ENCODE results near the gene SLC11A1. TPM values are rescaled to one million over a fixed set of nuclear protein-coding genes. Genes with fewer than 3 reads are reported as not detected.

The SLC11A1 gene
- total and polyA plus RNA-seq, 4 donors: 1.9 to 56.1 (median 22.1) TPM

DNA sequence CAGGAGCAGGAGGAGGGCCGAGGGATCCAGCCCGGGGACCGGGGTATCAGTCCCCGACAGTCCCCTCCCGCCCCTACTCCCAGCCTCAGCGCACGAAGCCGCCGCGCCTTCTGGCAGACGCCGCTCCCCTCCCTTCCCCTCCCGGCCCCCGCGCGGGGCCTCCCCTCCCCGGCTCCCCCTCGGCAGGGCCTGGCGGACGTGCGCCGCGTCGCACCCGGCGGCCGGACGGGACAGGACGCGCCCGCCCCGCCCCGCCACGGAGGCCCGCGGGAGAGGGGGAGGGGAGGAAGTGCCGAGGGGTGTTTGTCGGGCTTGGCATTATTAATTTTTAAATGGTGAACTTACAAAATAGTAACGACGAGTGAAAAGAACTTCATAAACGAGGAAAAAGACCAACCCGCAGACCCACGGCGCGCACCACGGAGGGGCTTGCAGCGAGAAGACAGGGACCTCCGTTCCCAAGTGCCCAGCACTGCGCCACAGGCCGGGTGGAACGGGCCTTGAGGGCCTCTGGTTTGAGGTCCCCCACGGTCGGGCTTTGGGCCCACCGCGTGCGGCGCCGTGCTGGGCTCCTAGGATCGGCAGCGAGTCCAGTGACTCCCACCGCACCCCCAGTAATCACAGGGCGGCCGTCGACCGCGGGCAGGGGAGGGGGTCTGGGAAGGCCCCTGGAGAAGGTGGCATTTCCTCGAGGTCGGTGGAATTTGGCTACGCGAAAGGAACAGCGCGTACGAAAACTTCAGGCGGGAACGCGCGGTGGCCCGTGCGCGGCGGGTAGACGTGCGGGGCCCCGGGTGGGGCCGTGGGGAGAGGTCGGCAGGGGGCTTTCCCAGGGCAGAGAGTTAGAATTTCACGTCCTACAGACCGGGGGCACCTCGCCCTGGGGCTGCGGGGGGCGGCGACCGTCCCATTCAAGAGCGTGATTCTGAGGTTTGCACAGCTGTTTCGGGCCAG lies 16.6 kb downstream of the SLC11A1 start:
- peak; percentile 71 for ATAC-seq (ENCODE audit: low FRiP score)
- Histone ChIP-seq H3K36me3 (ENCODE audit: control insufficient read depth in 1 of 2, insufficient read depth in 2 of 2, low read length in 1 of 2) (peaks cover 0 to 8% of the 10 kb centered on the region in 2 donors), H3K4me1 (ENCODE audit: control insufficient read depth in 1 of 2, insufficient read depth in 2 of 2, low read length in 2 of 2) (no peaks in the 10 kb centered on the region)

DNA sequence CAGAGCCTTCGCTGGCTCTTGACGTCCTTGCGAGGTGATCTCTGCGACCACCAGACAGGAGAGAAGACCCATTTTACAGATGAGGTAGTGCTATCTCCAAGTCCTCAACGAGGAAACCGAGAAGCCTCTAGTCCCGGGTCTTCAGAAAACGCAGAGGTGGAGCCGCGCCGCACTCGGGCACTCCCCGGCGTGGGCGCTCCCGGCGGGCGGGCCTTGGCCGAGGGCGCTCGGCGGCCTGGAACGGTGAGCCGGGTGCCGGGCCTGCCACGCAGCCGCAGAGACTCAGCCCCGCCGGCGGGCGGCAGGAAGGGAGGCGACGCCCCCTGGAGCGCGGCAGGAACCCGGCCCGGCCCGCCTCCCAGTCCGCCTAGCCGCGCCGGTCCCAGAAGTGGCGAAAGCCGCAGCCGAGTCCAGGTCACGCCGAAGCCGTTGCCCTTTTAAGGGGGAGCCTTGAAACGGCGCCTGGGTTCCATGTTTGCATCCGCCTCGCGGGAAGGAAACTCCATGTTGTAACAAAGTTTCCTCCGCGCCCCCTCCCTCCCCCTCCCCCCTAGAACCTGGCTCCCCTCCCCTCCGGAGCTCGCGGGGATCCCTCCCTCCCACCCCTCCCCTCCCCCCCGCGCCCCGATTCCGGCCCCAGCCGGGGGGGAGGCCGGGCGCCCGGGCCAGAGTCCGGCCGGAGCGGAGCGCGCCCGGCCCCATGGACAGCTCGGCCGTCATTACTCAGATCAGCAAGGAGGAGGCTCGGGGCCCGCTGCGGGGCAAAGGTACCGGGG lies 17.5 kb downstream of the SLC11A1 start, which contains the start of gene CTDSP1:
Gene CTDSP1, plus strand, starts transcription at position 478 of the 776 bp plus-strand sequence. Its CDS starts 223 bp downstream, at position 701.
- Histone ChIP-seq H3K36me3 (ENCODE audit: control insufficient read depth in 1 of 2, insufficient read depth in 2 of 2, low read length in 1 of 2) (peaks cover 0 to 8% of the 10 kb centered on the region in 2 donors), H3K27me3 (ENCODE audit: control insufficient read depth in 1 of 2, insufficient read depth in 2 of 2, low read length in 1 of 2) (no peaks in the 10 kb centered on the region), H3K4me1 (ENCODE audit: control insufficient read depth in 1 of 2, insufficient read depth in 2 of 2, low read length in 2 of 2) (no peaks in the 10 kb centered on the region), H3K27ac (ENCODE audit: low read depth in 1 of 2, low read length in 2 of 2) (peak within 1 kb of the TSS; percentile 89 to 90), H3K4me3 (ENCODE audit: low read length in 2 of 2) (peak within 1 kb of the TSS; percentile 93 to 96), H3K9me3 (ENCODE audit: control insufficient read depth, low read length) (no peaks in the 10 kb centered on the region)
- ATAC-seq (ENCODE audit: low FRiP score) (peak; percentile 78), DNase-seq (peak; percentile 98 to 99)
- WGBS, 2 donors: 0% methylated on average over 52 to 77 of the region's 78 CpGs
- intact Hi-C loops (cut with DNase I): loop anchor here (5.0 to 10.0 kb wide), 2 partner anchors 97 to 215 kb away; no protein-coding TSS in a partner anchor

More for the DNA sequence above, 16.6 kb downstream of the SLC11A1 start:
- intact Hi-C loops (cut with DNase I): loop anchor here (1.0 to 10.0 kb wide), 3 partner anchors 96 to 214 kb away; no protein-coding TSS in a partner anchor
- WGBS, 2 donors: 1% methylated on average over 70 to 95 of the region's 95 CpGs
- H3K27ac ChIP-seq (ENCODE audit: low read depth in 1 of 2, low read length in 2 of 2): peak overlapping the region; percentile 84 to 97
- peak overlapping the region; percentile 38 to 56 for H3K4me3 ChIP-seq (ENCODE audit: low read length in 2 of 2)
- no peaks in the 10 kb centered on the region for H3K9me3 ChIP-seq (ENCODE audit: control insufficient read depth, low read length)
- H3K27me3 ChIP-seq (ENCODE audit: control insufficient read depth in 1 of 2, insufficient read depth in 2 of 2, low read length in 1 of 2): no peaks in the 10 kb centered on the region
- peak; percentile 93 to 94 for DNase-seq

- Histone ChIP-seq H3K27me3 (ENCODE audit: control insufficient read depth in 1 of 2, insufficient read depth in 2 of 2, low read length in 1 of 2) (no peaks in the 10 kb centered on the region), H3K27ac (ENCODE audit: low read depth in 1 of 2, low read length in 2 of 2) (peak overlapping the region; percentile 83 to 89), H3K9me3 (ENCODE audit: control insufficient read depth, low read length) (no peaks in the 10 kb centered on the region), H3K4me1 (ENCODE audit: control insufficient read depth in 1 of 2, insufficient read depth in 2 of 2, low read length in 2 of 2) (no peaks in the 10 kb centered on the region), H3K36me3 (ENCODE audit: control insufficient read depth in 1 of 2, insufficient read depth in 2 of 2, low read length in 1 of 2) (peaks cover 0 to 8% of the 10 kb centered on the region in 2 donors), H3K4me3 (ENCODE audit: low read length in 2 of 2) (peak overlapping the region; percentile 93 to 96)
- DNase-seq (peak; percentile 77 to 87), ATAC-seq (ENCODE audit: low FRiP score) (no peak)
- WGBS, 2 donors: 0% methylated on average over 45 to 63 of the region's 63 CpGs
- intact Hi-C loops (cut with DNase I): no loop called here
These were observed 18.3 kb downstream of the SLC11A1 start for GRCh38 chr2:218400167-218400929.

GRCh38 chr2:218400930-218401881 lies 19.1 kb downstream of the SLC11A1 start:
- ATAC-seq (ENCODE audit: low FRiP score): no peak
- peaks cover 0 to 8% of the 10 kb centered on the region in 2 donors for H3K36me3 ChIP-seq (ENCODE audit: control insufficient read depth in 1 of 2, insufficient read depth in 2 of 2, low read length in 1 of 2)
- peak in 1 of 2 donors; percentile 71 for DNase-seq
- intact Hi-C loops (cut with DNase I): no loop called here
- 22 to 23% methylated on average over 24 of the region's 24 CpGs for WGBS, 2 donors
- H3K4me1 ChIP-seq (ENCODE audit: control insufficient read depth in 1 of 2, insufficient read depth in 2 of 2, low read length in 2 of 2): no peaks in the 10 kb centered on the region
- H3K27ac ChIP-seq (ENCODE audit: low read depth in 1 of 2, low read length in 2 of 2): peak overlapping the region in 1 of 2 donors; percentile 38
- no peaks in the 10 kb centered on the region for H3K27me3 ChIP-seq (ENCODE audit: control insufficient read depth in 1 of 2, insufficient read depth in 2 of 2, low read length in 1 of 2)
- H3K4me3 ChIP-seq (ENCODE audit: low read length in 2 of 2): peak overlapping the region; percentile 93 to 96
- H3K9me3 ChIP-seq (ENCODE audit: control insufficient read depth, low read length): no peaks in the 10 kb centered on the region

DNA sequence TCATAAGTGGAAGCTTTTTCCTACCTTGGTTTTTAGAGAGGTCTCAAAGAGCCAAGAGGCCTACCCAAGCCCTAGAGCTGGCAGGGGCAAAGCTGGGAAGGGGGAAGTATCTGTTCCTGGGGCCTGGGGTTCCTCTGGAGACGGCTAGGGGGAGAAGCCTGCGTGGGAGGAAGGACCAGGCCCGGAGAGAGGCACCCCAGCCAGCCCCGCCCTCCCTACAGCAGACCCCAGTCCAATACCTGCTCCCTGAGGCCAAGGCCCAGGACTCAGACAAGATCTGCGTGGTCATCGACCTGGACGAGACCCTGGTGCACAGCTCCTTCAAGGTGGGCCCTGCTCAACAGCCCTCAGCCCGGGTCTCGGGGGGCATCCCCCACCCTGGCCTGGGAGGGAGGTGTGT lies 19.8 kb downstream of the SLC11A1 start:
- ATAC-seq (ENCODE audit: low FRiP score): no peak
- peaks cover 0 to 8% of the 10 kb centered on the region in 2 donors for H3K36me3 ChIP-seq (ENCODE audit: control insufficient read depth in 1 of 2, insufficient read depth in 2 of 2, low read length in 1 of 2)
- WGBS, 2 donors: 54 to 64% methylated on average over 9 of the region's 9 CpGs
- intact Hi-C loops (cut with DNase I): no loop called here
- no peak overlapping the region for H3K27ac ChIP-seq (ENCODE audit: low read depth in 1 of 2, low read length in 2 of 2)
- no peaks in the 10 kb centered on the region for H3K9me3 ChIP-seq (ENCODE audit: control insufficient read depth, low read length)
- H3K4me1 ChIP-seq (ENCODE audit: control insufficient read depth in 1 of 2, insufficient read depth in 2 of 2, low read length in 2 of 2): no peaks in the 10 kb centered on the region
- no peaks in the 10 kb centered on the region for H3K27me3 ChIP-seq (ENCODE audit: control insufficient read depth in 1 of 2, insufficient read depth in 2 of 2, low read length in 1 of 2)
- no peak for DNase-seq
- H3K4me3 ChIP-seq (ENCODE audit: low read length in 2 of 2): no peak overlapping the region

- 53 to 58% methylated on average over 8 of the region's 8 CpGs for WGBS, 2 donors
- peaks cover 0 to 8% of the 10 kb centered on the region in 2 donors for H3K36me3 ChIP-seq (ENCODE audit: control insufficient read depth in 1 of 2, insufficient read depth in 2 of 2, low read length in 1 of 2)
- H3K9me3 ChIP-seq (ENCODE audit: control insufficient read depth, low read length): no peaks in the 10 kb centered on the region
- DNase-seq (no peak), ATAC-seq (ENCODE audit: low FRiP score) (no peak)
- no peak overlapping the region for H3K27ac ChIP-seq (ENCODE audit: low read depth in 1 of 2, low read length in 2 of 2)
- H3K4me3 ChIP-seq (ENCODE audit: low read length in 2 of 2): no peak overlapping the region
- intact Hi-C loops (cut with DNase I): no loop called here
- H3K27me3 ChIP-seq (ENCODE audit: control insufficient read depth in 1 of 2, insufficient read depth in 2 of 2, low read length in 1 of 2): no peaks in the 10 kb centered on the region
- H3K4me1 ChIP-seq (ENCODE audit: control insufficient read depth in 1 of 2, insufficient read depth in 2 of 2, low read length in 2 of 2): no peaks in the 10 kb centered on the region
These were observed 20.4 kb downstream of the SLC11A1 start for GRCh38 chr2:218402491-218402901.

- Histone ChIP-seq H3K9me3 (ENCODE audit: control insufficient read depth, low read length) (no peaks in the 10 kb centered on the region), H3K4me3 (ENCODE audit: low read length in 2 of 2) (no peak overlapping the region), H3K36me3 (ENCODE audit: control insufficient read depth in 1 of 2, insufficient read depth in 2 of 2, low read length in 1 of 2) (peaks cover 0 to 8% of the 10 kb centered on the region in 2 donors), H3K27me3 (ENCODE audit: control insufficient read depth in 1 of 2, insufficient read depth in 2 of 2, low read length in 1 of 2) (no peaks in the 10 kb centered on the region), H3K4me1 (ENCODE audit: control insufficient read depth in 1 of 2, insufficient read depth in 2 of 2, low read length in 2 of 2) (no peaks in the 10 kb centered on the region), H3K27ac (ENCODE audit: low read depth in 1 of 2, low read length in 2 of 2) (no peak overlapping the region)
- ATAC-seq (ENCODE audit: low FRiP score) (no peak), DNase-seq (no peak)
- 79% methylated on average over 23 to 26 of the region's 26 CpGs for WGBS, 2 donors
- intact Hi-C loops (cut with DNase I): no loop called here
These were observed 20.9 kb downstream of the SLC11A1 start for GRCh38 chr2:218402911-218403411.

Data from aorta (tissue), 5 donors.